Measurements from ENCODE around the gene EXOC7.
"Not testable (repeated sequence)": the region's sequence is repeated elsewhere in the genome, so short reads cannot be mapped to it uniquely, and the experiment has no call there.

The EXOC7 gene

DNA sequence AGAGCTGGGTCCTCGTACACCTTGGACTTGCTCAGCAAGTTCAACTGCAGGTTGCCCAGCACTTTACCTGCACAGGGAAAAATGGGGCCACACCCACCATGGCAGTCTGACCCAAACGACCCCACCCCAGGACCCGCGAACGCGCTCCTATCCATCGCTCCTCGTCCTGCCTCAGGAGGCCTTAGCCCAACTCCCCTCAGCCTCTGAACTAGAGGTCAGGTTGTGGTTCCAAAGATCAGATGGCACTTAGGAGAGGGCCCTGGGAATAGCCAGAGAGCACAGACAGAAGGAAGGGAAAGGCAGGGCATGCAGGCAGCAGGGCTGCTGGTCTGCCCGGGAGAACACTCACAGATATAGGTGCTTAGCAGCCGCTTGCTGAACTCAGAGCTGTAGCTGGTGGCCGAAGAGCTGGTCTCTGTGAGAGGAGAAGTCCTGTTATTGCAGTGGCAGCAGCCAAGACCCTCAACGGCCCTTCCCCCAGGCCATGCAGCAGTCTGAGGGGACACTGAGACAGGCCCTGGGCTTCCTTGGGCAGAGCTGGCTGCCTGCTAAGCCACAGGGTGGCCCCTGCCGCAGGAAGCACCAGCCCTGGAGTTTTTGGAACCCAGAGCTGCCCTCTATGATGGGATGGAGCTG, 17.7 kb downstream of the EXOC7 start:
- DNase-seq: no peak

DNA sequence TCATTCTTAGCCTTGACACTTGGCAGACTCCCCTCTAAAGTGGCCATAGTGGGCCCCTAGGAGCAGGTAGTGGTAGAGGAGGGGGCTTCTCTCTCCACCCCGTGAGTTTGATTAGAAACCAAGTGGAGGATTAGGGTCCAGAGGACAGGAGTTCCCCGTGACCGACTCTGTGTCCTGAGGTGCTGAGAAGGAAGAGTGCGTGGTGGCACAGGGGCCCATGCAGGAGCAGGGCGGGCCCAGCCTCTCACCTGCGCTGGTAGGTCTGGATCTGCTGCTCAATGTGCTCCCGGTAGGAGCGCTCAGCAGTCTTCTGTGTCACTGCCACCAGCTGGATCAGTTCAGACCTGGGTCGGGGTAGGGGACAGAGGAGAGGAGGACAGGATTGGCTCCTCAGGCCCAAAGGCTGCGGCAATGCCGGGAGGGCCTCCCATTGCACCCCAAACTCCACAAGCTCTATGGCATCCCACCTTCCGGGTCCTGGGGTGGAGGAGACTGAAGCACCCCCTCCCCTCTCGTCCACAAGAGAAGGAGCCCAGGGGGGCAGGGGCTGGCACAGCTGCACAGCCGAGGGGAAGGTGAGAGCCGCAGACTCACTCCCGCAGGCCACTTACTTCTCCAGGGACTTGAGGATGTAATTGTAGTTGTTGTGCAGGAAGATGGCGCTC, 18.4 kb downstream of the EXOC7 start:
- DNase-seq: no peak

GRCh38 chr17:76083536-76084182, 19.9 kb downstream of the EXOC7 start:
- no peak for DNase-seq

DNA sequence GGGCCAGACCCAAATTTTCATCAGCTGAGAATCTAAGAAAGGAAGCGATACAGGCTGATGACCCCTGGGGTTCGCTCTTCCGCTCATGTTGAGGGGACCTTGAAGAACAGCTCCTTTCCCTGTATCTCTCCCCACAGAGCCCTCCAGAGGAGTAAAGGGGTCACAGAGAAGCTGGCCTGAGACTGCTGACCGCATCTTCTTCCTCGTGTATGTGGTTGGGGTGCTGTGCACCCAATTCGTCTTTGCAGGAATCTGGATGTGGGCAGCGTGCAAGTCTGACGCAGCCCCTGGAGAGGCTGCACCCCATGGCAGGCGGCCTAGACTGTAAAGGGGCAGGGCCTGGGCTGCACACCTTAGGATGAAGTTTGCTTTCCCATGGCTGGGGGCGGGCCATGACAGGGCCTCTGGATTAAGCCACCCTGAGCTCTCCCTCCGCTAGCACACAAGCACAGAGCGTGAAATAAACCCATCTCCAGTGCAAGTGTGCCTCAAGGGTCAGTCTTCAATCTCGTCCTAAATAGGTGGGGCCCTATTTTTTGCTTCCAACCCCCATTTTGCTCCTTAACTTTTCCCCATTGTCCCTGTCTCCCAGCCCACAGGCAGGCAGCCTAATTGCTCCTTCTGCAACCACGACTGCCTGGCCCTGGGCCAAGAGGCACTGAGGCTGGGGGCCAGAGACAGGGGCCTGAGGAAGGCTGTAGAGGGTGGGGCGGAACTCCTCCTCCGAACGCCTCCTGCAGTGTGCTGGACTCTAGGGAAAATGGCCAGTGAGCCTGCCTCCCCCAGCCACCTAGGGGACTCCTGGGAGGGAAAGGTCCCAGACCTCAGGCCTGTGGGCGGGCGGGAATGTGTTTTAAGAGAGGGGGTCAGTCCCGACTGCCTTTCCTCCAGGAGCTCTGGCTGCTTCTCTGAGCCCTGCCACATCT, 21.0 kb downstream of the EXOC7 start:
- DNase-seq: no peak

DNA sequence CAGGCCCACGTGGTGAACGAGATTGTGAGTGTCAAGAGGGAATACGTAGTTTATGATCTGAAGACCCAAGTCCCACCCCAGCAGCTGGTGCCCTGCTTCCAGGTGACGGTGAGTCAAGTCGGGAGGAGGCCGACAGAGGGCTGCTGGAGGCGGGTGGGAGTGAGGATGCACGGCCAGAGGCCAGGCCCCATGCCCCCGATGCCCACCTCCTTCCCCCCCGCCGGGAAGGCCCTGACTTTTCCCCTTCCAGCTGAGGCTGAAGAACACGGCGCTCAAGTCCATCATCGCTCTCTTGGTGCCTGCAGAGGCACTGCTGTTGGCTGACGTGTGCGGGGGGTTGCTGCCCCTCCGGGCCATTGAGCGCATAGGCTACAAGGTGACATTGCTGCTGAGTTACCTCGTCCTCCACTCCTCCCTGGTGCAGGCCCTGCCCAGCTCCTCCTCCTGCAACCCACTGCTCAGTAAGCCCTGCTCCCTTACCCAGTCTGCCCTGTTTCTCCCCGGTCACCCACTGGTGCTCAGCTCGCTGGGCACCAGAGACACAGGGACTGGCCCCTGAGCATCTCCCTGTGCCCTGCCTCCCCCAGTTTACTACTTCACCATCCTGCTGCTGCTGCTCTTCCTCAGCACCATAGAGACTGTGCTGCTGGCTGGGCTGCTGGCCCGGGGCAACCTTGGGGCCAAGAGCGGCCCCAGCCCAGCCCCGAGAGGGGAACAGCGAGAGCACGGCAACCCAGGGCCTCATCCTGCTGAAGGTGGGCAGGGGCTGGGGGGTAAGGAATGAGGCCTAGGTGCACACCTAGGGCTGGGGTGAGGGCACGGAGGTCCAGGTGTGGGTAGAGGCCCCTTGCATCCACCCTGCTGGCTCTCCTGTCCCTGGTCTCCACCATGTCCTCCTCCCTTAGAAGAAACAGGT, 22.0 kb downstream of the EXOC7 start:
- no peak for DNase-seq

DNA sequence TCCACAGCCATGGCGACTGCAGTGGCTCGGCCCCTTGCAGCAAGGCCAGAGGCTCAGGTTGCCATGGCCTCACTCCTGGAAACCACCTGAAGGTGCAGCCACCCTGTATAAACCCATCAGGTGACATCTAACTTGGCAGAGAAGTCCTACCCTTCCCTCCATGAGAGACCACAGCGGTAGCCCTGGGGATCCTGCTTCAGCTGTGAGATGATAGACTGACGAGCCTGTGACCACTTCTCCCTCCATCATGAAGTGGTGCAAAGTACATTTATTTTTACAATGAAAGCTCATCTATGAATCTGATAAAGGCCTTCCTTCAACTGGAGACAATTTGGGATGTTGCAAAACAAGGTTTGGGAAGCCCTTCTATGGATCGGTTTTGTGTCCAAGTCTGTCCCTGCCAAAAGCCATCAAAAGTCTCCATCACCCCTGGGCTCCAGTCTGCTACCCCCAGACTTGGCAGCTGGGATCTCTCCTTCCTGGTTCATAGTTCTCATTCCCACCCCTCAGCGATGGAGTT, 22.8 kb downstream of the EXOC7 start:
- DNase-seq: no peak

DNA sequence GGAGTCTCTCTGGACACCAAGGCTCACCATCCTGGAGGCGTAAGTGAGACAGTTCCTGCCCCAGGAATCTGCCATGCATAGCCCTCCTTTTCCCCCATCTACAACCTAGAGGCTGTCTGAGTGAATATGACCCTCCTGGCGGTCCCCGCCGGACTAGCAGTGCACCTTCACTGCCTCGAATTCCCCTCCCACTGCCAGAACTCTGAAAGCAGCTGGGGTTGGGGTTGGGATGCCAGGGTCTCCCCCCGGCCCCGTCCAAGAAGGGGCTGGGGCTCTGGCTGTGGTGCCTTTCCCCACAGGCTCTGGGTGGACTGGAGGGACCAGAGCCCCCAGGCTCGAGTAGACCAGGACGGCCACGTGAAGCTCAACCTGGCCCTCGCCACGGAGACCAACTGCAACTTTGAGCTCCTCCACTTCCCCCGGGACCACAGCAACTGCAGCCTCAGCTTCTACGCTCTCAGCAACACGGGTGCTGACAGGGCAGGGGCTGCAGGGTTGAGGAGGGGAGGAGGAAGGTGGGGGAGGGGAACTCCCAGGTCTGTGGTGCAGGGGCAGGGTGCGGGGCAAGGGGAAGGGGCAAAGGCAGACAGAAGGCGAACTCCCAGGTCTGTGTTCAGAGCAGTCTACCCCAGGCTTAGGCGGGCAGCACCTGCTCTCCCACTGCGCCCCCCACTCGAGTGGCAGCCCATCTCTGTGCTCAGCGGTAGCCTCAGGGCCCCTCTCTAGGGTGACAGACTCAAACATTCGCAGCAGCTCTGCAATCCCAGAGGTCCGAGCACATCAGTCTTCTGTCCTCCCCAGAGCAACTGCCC, 23.4 kb downstream of the EXOC7 start:
- DNase-seq: no peak

DNA sequence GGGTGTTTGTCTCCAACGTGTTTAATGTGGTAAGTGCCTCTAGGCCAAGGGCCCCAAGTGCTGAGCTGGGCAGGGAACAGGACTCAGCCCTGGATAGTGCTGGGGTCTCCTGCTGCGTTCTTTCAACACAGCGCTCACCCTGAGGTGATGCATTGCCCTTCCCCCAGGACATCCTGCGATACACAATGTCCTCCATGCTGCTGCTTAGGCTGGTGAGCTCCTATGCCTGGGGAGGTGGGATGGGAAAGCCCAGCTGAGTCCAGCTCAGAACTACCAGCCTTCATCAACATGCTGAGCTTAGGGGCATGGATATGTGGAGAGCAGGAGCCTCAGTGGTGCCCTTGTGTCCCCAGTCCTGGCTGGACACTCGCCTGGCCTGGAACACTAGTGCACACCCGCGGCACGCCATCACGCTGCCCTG, 24.0 kb downstream of the EXOC7 start:
- no peak for DNase-seq

DNA sequence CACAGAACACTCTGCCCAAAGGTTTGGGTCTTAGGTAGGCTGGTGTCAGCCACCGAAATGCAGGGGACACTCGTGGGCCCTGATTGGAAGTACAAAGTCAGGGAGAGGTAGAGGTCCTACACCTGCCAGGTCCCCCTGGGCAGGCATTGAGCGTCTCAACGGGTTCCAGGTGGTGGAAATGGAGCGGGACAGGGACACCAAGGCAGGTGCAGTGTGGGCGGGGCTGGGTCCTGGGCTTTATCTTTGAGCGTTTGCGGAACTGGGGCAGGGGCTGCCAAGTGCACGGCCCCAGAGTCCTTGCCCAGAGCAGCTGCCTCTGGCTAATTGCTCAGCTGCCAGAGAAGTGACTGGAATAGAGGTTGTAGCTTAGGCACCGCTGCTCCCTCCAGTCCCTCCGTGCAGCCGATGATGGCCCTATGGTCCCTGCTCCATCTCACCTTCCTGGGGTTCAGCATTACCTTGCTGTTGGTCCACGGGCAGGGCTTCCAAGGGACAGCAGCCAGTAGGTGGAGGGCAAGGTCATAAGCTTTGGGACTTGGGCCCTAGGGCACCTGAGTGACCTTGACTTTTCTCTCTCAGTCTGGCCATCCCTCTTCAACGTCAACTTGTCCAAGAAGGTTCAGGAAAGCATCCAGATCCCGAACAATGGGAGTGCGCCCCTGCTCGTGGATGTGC, 24.6 kb downstream of the EXOC7 start, which contains the start of gene ZACN:
Gene ZACN (plus strand): TSS at position 323 of the 675 bp plus-strand sequence. CDS start 83 bp downstream, at position 406.
- no peak for DNase-seq

DNA sequence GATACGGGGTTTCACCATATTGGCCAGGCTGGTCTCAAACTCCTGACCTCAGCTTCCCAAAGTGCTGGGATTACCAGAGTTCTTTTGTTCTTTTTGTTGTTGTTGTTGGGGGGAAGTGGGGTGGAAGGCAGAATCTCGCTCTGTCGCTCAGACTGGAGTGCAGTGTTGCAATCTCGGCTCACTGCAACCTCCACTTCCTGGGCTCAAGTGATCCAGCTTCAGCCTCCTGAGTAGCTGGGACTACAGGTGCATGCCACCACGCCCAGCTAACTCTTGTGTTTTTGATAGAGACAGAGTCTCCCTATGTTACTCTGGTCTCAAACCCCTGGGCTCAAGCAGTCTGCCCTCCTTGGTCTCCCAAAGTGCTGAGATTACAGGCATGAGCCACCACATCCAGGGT, 25.2 kb downstream of the EXOC7 start:
- not testable (repeated sequence) for DNase-seq

- DNase-seq: no peak
Measured at GRCh38 chr17:76077584-76078110, 25.9 kb downstream of the EXOC7 start.

GRCh38 chr17:76076765-76077583, 26.6 kb downstream of the EXOC7 start:
- DNase-seq: peak; percentile 55

DNA sequence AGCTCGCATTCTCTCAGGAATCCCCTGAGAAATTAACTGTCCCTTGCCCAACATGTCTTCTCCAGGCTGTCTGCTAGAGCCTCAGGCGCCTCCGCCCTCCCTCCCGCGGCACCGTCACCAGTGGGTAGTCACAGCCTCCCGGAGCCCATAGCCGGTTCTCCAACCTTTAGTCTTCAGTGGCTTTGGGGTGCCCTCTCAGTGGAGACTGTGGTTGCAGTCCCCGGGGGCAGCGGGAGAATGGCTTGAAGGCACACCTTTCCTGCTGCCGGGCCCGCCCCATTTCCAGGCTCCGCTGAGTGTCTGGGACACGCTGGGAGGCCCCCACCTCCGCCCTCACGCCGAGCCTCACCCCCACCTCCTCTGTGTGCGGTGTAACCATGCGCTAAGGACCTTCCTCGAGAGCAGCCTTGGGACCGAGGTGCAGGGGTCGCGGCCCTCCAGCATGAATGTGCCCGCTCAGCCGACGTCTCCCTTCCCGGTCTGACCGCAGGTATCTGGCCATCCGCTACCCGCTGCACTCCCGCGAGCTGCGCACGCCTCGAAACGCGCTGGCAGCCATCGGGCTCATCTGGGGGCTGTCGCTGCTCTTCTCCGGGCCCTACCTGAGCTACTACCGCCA, 27.3 kb downstream of the EXOC7 start:
- no peak for DNase-seq

DNA sequence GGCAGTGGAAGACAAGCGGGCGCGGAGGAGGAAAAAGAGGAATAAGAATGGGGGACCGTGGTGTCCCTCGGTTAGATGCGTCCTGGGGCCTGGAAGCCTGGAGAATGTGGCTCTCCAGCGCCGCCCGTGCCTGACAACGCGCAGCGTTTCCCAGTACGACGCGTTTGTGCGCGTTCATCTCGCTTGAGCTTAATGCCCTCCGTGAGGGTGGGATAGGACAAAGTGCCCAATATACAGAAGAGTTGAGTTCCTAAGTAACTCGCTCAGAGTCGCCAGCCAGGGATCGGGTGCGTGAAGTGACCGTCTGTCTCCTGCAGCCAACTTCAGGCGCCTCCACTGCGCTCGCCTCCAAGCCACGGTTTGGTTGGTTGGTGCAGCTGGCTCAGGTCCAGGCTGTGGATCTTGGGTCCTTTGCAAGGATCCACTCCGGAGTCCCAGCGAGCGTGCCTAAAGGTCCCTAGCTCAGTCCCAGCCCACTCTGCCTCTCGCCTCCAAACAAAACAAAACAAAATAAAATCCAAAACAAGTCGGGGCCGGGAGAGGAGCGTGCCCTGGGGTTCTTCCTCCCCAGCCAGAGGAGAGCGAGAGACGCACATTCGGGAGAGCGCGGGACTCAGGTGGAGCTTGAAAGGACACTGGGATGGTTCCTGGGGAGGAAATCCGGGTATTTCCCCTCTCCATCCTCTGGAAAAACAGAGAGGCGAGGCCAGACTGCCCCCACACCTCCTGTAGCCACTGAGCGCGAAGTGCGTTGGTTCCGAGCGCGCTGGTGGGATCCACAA, 28.0 kb downstream of the EXOC7 start:
- DNase-seq: peak; percentile 50

DNA sequence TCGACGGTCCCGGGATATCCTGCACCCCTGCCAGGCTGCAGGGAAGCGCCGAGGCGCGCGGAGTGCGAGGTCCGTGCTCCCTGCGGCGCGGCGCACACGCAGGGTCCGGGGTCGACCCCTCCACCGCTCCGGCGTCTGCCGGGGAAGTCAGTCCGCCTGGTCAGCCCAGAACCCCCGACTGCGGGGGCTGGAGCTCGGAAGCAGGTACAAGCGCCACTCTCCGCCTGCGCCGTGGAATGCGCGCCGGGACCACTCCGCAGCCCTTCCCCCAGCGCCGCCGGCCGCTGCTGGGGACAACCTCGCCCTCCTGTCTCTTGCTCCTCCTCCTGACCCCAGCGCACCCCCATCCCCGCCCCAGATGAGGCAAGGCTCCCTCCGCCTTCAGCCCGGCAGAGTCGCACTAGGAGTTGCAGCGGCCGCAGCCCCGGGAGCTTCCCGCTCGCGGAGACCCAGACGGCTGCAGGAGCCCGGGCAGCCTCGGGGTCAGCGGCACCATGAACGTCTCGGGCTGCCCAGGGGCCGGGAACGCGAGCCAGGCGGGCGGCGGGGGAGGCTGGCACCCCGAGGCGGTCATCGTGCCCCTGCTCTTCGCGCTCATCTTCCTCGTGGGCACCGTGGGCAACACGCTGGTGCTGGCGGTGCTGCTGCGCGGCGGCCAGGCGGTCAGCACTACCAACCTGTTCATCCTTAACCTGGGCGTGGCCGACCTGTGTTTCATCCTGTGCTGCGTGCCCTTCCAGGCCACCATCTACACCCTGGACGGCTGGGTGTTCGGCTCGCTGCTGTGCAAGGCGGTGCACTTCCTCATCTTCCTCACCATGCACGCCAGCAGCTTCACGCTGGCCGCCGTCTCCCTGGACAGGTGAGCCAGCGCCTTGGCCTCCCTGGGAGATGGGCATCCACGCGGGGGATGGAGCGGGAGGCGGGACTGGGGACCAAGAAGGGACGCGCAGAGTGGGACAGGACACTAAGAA, 28.9 kb downstream of the EXOC7 start, which contains the start of gene GALR2:
Gene GALR2 (plus strand): TSS at position 392 of the 974 bp plus-strand sequence. CDS start 103 bp downstream, at position 495.
- DNase-seq: peak; percentile 31

Measured in activated CD4-positive, alpha-beta T cell treated with anti-CD3 and anti-CD28 coated beads for 48 hours (primary cell).